ENCODE results near the gene VAV3.

- TF ChIP-seq POLR2A (IDR thresholded peaks at IDR 0.05) (no peak), CTCF (IDR thresholded peaks at IDR 0.05) (no peak), EP300 (IDR thresholded peaks at IDR 0.05) (no peak)
These were observed 133.1 kb downstream of the VAV3 start for GRCh38 chr1:107831921-107832320.
